GM15510 (cell line): ENCODE measurements around the gene INTS1.

ENCODE experiments used
- POLR2A ChIP-seq: IDR thresholded peaks from 3 replicates; pipeline ENCODE4 v1.6.1; 2011; ENCODE audit warnings: borderline replicate concordance; ENCODE audit not compliant: insufficient read length; ENCODE audit errors: extremely low read depth

The INTS1 gene

DNA sequence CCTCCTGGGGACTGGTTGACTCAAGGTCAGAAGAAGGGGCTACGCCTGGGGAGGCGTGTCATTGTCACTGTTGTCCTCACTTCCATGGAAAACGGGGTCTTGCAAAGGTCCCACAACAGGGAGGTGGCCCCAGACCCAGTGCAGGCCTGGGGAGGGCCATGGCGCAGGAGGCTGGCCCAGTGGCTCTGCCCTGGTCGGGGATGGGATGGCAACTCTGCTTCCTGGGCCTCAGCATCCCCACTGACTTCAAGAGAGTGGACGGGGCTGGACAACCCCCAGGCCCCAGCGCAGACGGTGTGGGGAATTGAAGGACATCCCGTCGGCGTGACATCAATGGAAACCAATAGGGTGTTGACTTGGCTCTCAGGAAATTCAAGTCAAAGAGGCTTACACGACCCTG is 80.1 kb downstream of the INTS1 start:
- no peak for TF ChIP-seq POLR2A

- no peak for TF ChIP-seq POLR2A
Observed at GRCh38 chr7:1423264-1423811, 80.9 kb downstream of the INTS1 start.

GRCh38 chr7:1422512-1423263 is 81.5 kb downstream of the INTS1 start:
- TF ChIP-seq POLR2A, result no peak

DNA sequence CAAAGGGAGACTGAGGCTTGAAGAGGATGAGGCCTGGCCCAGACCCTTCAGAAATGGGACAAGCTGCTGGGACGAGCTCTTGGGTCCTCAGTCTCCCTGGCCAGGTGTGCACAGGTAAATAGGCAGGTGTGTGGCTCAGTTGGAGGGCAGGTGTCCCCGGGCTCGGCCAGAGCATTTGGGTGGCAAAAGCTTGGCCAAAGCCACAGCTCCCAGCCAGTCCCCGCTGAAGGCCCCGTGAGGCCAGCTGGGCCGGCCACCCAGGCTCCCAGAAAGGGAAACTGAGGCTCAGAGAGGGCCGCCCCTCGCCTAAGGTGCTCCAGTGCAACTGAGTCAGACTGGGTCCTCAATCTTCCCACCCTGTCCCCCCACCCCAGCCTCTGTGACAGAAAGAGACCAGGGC is 82.2 kb downstream of the INTS1 start:
- no peak for TF ChIP-seq POLR2A

DNA sequence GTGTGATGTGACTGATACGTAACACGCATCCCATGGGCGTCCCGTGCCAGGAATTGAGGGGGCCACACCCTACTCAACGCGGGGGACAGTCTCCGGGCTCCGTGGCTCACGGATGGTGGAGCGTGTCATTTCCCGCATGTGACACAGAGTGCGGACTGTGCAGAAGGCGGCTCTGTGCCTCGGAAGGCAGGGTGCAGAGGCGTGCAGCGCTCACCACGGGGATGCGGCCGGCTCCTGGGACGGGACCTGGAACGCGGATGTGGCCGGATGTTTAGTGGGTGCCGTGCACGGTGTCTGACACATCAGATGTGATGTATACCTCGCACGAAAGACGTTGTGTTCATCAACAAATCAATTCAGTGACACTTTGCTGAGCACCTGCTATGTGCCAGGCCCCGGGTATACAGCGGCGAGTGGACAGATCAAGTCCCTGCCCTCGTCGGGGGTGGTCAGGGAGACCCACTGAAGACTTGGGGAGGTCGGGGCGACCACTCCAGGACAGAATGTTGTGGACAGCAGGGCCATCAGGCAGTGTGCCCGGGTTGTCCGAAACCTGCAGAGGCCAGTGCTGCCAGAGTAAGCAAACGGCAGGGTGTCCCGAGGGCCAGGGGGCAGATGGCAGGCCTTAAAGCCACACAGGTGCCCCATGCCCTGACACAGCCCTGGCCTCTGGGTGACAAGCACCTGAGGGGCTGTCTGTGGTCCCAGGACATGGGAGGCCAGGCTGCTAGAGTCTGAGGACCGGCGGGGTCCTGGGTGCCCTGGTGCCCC is 83.0 kb downstream of the INTS1 start:
- no peak for TF ChIP-seq POLR2A
